Esophagus muscularis mucosa (tissue), 4 donors: ENCODE data around the gene DYRK4. TPM values are rescaled to one million over a fixed set of nuclear protein-coding genes. Genes with fewer than 3 reads are reported as not detected.

Experiments
- DNase-seq: peaks from one replicate; pipeline ENCODE4 v3.0.0-alpha.2; 2017; ENCODE audit errors: extremely low spot score
- H3K27ac ChIP-seq, 4 donors: fragments of 200-600 bp; sonication (generic); replicated peaks in 1 of 4; 1 replicate in 3 of 4; 2 replicates in 1 of 4; pipeline ENCODE4 v1.5.1; 2016 to 2019; ENCODE audit warnings: mild to moderate bottlenecking in 1 of 4
- H3K27me3 ChIP-seq, 4 donors: fragments of 200-600 bp; sonication (generic); one replicate each; pipeline versions ENCODE4 v1.5.1 to v1.6.0; 2016 to 2019
- H3K36me3 ChIP-seq, 4 donors: fragments of 200-600 bp; sonication (generic); one replicate each; pipeline ENCODE4 v1.5.1; 2016 to 2019
- H3K4me1 ChIP-seq, 4 donors: fragments of 200-600 bp; sonication (generic); one replicate each; pipeline ENCODE4 v1.5.1; 2016 to 2019
- H3K4me3 ChIP-seq, 4 donors: fragments of 200-600 bp; sonication (generic); 1 replicate in 2 of 4; 2 replicates in 2 of 4; pipeline ENCODE4 v1.5.1; 2016 to 2019; ENCODE audit warnings: mild to moderate bottlenecking in 4 of 4, moderate library complexity in 1 of 4
- H3K9me3 ChIP-seq, 4 donors: fragments of 200-600 bp; sonication (generic); 1 replicate in 3 of 4; 2 replicates in 1 of 4; pipeline ENCODE4 v1.5.1; 2016 to 2019
- CTCF ChIP-seq, 3 experiments: fragments of 200-600 bp in 2 of 3; fragments of 450-650 bp in 1 of 3; sonication (generic) in 2 of 3; IDR thresholded peaks; one replicate each; pipeline ENCODE4 v1.5.1; 2017 to 2019; ENCODE audit warnings: antibody characterized with exemption in 3 of 3, mild to moderate bottlenecking in 2 of 3, moderate library complexity in 1 of 3
- EP300 ChIP-seq: sonication (generic); formaldehyde crosslinking; IDR thresholded peaks from one replicate; pipeline ENCODE4 v1.6.1; 2017; ENCODE audit warnings: antibody characterized with exemption
- POLR2A ChIP-seq: fragments of 450-650 bp; IDR thresholded peaks from one replicate; pipeline ENCODE4 v1.6.1; 2017; ENCODE audit warnings: antibody characterized with exemption, moderate library complexity, mild to moderate bottlenecking, low read depth
- POLR2AphosphoS5 ChIP-seq, 2 donors: sonication (generic); formaldehyde crosslinking; IDR thresholded peaks; one replicate each; pipeline ENCODE4 v1.6.1; 2017; ENCODE audit warnings: antibody characterized with exemption in 2 of 2
- WGBS: methylation state at CpG from one replicate; pipeline ENCODE4 v1.1.5; 2018; 5-methylcytosine and 5-hydroxymethylcytosine counted together
- intact Hi-C: fragments of 100-400 bp; cut with DNase I; formaldehyde crosslinking; loops from one replicate; pipeline ENCODE4 v1.15.1; 2023
- total RNA-seq, 4 donors: library from RNA; depleted of rRNA; stranded (reverse); fragments of >200 nt; gene quantifications; one replicate each; pipeline versions ENCODE4 v1.1.0 to v1.2.1, GENCODE V29; 2016

Gene DYRK4
- total RNA-seq, 4 donors from 2014 or later, result 35.2 to 47.8 (median 41.3) TPM

GRCh38 chr12:4615667-4616066 is 53.7 kb downstream of the DYRK4 start:
- peak; percentile 55 for DNase-seq
- H3K27me3 ChIP-seq, result no peaks in the 10 kb centered on the region
- peaks cover 29 to 54% (median 46%) of the 10 kb centered on the region in 4 donors for H3K36me3 ChIP-seq
- no peak overlapping the region for H3K4me3 ChIP-seq
- intact Hi-C loops, result no loop called here
- 83% methylated on average over 5 of the region's 9 CpGs for WGBS
- no peak overlapping the region for H3K27ac ChIP-seq
- TF ChIP-seq POLR2A (no peak), CTCF (IDR thresholded peaks at IDR 0.05) (no peak), EP300 (no peak), POLR2AphosphoS5 (IDR thresholded peaks at IDR 0.05) (no peak)
- H3K9me3 ChIP-seq, result no peaks in the 10 kb centered on the region
- H3K4me1 ChIP-seq, result no peaks in the 10 kb centered on the region

GRCh38 chr12:4621511-4621910 is 59.5 kb downstream of the DYRK4 start:
- no peak overlapping the region for H3K27ac ChIP-seq
- H3K4me1 ChIP-seq, result no peaks in the 10 kb centered on the region
- WGBS, result 91% methylated on average over 3 of the region's 3 CpGs
- no peaks in the 10 kb centered on the region for H3K9me3 ChIP-seq
- no peak for TF ChIP-seq EP300
- no peak for TF ChIP-seq POLR2A
- TF ChIP-seq POLR2AphosphoS5 (IDR thresholded peaks at IDR 0.05), result no peak
- no peak for TF ChIP-seq CTCF (IDR thresholded peaks at IDR 0.05)
- DNase-seq, result no peak
- H3K36me3 ChIP-seq, result no peaks in the 10 kb centered on the region
- no peak overlapping the region for H3K4me3 ChIP-seq
- intact Hi-C loops, result no loop called here
- peaks cover 0 to 3% (median 0%) of the 10 kb centered on the region in 4 donors for H3K27me3 ChIP-seq

- intact Hi-C loops, result no loop called here
- H3K4me3 ChIP-seq, result no peak overlapping the region
- H3K9me3 ChIP-seq, result no peaks in the 10 kb centered on the region
- H3K27ac ChIP-seq, result no peak overlapping the region
- H3K4me1 ChIP-seq, result no peaks in the 10 kb centered on the region
- WGBS, result 77% methylated on average over 5 of the region's 5 CpGs
- no peak for DNase-seq
- TF ChIP-seq POLR2A (no peak), POLR2AphosphoS5 (IDR thresholded peaks at IDR 0.05) (no peak), EP300 (no peak), CTCF (IDR thresholded peaks at IDR 0.05) (no peak)
- H3K27me3 ChIP-seq, result peaks cover 0 to 12% (median 1%) of the 10 kb centered on the region in 4 donors
- no peaks in the 10 kb centered on the region for H3K36me3 ChIP-seq
Observed at GRCh38 chr12:4626543-4626942, 64.5 kb downstream of the DYRK4 start.

GRCh38 chr12:4628406-4628805 is 66.4 kb downstream of the DYRK4 start:
- DNase-seq, result no peak
- Histone ChIP-seq H3K36me3 (no peaks in the 10 kb centered on the region), H3K4me1 (no peaks in the 10 kb centered on the region), H3K27me3 (peaks cover 0 to 12% (median 0%) of the 10 kb centered on the region in 4 donors), H3K27ac (no peak overlapping the region), H3K9me3 (no peaks in the 10 kb centered on the region), H3K4me3 (no peak overlapping the region)
- intact Hi-C loops, result no loop called here
- no peak for TF ChIP-seq CTCF (IDR thresholded peaks at IDR 0.05)
- 87% methylated on average over 10 of the region's 10 CpGs for WGBS

- no peak for DNase-seq
- 55% methylated on average over 5 of the region's 5 CpGs for WGBS
- Histone ChIP-seq H3K9me3 (no peaks in the 10 kb centered on the region), H3K4me1 (no peaks in the 10 kb centered on the region), H3K36me3 (no peaks in the 10 kb centered on the region), H3K4me3 (no peak overlapping the region), H3K27me3 (peaks cover 0 to 12% (median 0%) of the 10 kb centered on the region in 4 donors), H3K27ac (no peak overlapping the region)
- TF ChIP-seq POLR2A (no peak), CTCF (IDR thresholded peaks at IDR 0.05) (no peak), EP300 (no peak), POLR2AphosphoS5 (IDR thresholded peaks at IDR 0.05) (no peak)
- intact Hi-C loops, result no loop called here
Observed at GRCh38 chr12:4630262-4630661, 68.3 kb downstream of the DYRK4 start.
